ENCODE results near the gene ATP10A. TPM values are rescaled to one million over a fixed set of nuclear protein-coding genes. Genes with fewer than 3 reads are reported as not detected.

Gene ATP10A
- total RNA-seq, 1 donor from 2014 or later: 6.8 TPM

- TF ChIP-seq CTCF (conservative IDR thresholded peaks at IDR 0.05): no peak
- Mint-ChIP-seq H3K4me1 (peaks cover 16% of the 10 kb centered on the region), H3K4me3 (no peak overlapping the region), H3K27me3 (ENCODE audit: low read depth) (no peaks in the 10 kb centered on the region), H3K9me3 (no peaks in the 10 kb centered on the region), H3K36me3 (ENCODE audit: low read depth) (peaks cover 5% of the 10 kb centered on the region), H3K27ac (ENCODE audit: unreplicated experiment) (no peak overlapping the region)
- DNase-seq (ENCODE audit: low read depth, low spot score): no peak
Observed at GRCh38 chr15:25676070-25676469, 187.1 kb downstream of the ATP10A start.

GRCh38 chr15:25675396-25675795 lies 187.7 kb downstream of the ATP10A start:
- no peak overlapping the region for H3K27ac Mint-ChIP-seq (ENCODE audit: unreplicated experiment)
- TF ChIP-seq CTCF (conservative IDR thresholded peaks at IDR 0.05): no peak
- DNase-seq (ENCODE audit: low read depth, low spot score): no peak
- H3K36me3 Mint-ChIP-seq (ENCODE audit: low read depth): peaks cover 5% of the 10 kb centered on the region
- no peaks in the 10 kb centered on the region for H3K27me3 Mint-ChIP-seq (ENCODE audit: low read depth)
- no peaks in the 10 kb centered on the region for H3K9me3 Mint-ChIP-seq
- no peak overlapping the region for H3K4me3 Mint-ChIP-seq
- peaks cover 23% of the 10 kb centered on the region for H3K4me1 Mint-ChIP-seq

- Mint-ChIP-seq H3K9me3 (no peaks in the 10 kb centered on the region), H3K27me3 (ENCODE audit: low read depth) (no peaks in the 10 kb centered on the region), H3K4me1 (peaks cover 28% of the 10 kb centered on the region), H3K36me3 (ENCODE audit: low read depth) (peaks cover under 1% of the 10 kb centered on the region), H3K4me3 (no peak overlapping the region), H3K27ac (ENCODE audit: unreplicated experiment) (no peak overlapping the region)
- no peak for DNase-seq (ENCODE audit: low read depth, low spot score)
- TF ChIP-seq CTCF (conservative IDR thresholded peaks at IDR 0.05): no peak
Observed at GRCh38 chr15:25674913-25675312, 188.2 kb downstream of the ATP10A start.

GRCh38 chr15:25673972-25674371 lies 189.2 kb downstream of the ATP10A start:
- Mint-ChIP-seq H3K9me3 (no peaks in the 10 kb centered on the region), H3K27ac (ENCODE audit: unreplicated experiment) (no peak overlapping the region), H3K4me1 (peaks cover 33% of the 10 kb centered on the region), H3K4me3 (no peak overlapping the region), H3K36me3 (ENCODE audit: low read depth) (no peaks in the 10 kb centered on the region), H3K27me3 (ENCODE audit: low read depth) (no peaks in the 10 kb centered on the region)
- no peak for DNase-seq (ENCODE audit: low read depth, low spot score)
- no peak for TF ChIP-seq CTCF (conservative IDR thresholded peaks at IDR 0.05)

GRCh38 chr15:25673351-25673750 lies 189.8 kb downstream of the ATP10A start:
- peaks cover 33% of the 10 kb centered on the region for H3K4me1 Mint-ChIP-seq
- no peak overlapping the region for H3K4me3 Mint-ChIP-seq
- no peaks in the 10 kb centered on the region for H3K27me3 Mint-ChIP-seq (ENCODE audit: low read depth)
- H3K9me3 Mint-ChIP-seq: no peaks in the 10 kb centered on the region
- TF ChIP-seq CTCF (conservative IDR thresholded peaks at IDR 0.05): no peak
- no peaks in the 10 kb centered on the region for H3K36me3 Mint-ChIP-seq (ENCODE audit: low read depth)
- H3K27ac Mint-ChIP-seq (ENCODE audit: unreplicated experiment): no peak overlapping the region
- DNase-seq (ENCODE audit: low read depth, low spot score): no peak

GRCh38 chr15:25671132-25671531 lies 192.0 kb downstream of the ATP10A start:
- H3K27ac Mint-ChIP-seq (ENCODE audit: unreplicated experiment): no peak overlapping the region
- peaks cover 33% of the 10 kb centered on the region for H3K4me1 Mint-ChIP-seq
- H3K4me3 Mint-ChIP-seq: no peak overlapping the region
- H3K9me3 Mint-ChIP-seq: no peaks in the 10 kb centered on the region
- TF ChIP-seq CTCF (conservative IDR thresholded peaks at IDR 0.05): no peak
- no peaks in the 10 kb centered on the region for H3K27me3 Mint-ChIP-seq (ENCODE audit: low read depth)
- DNase-seq (ENCODE audit: low read depth, low spot score): no peak
- H3K36me3 Mint-ChIP-seq (ENCODE audit: low read depth): no peaks in the 10 kb centered on the region

Measured in neural crest cell (in vitro differentiated cells).